ENCODE measurements around the gene ACOT11.

Gene ACOT11

DNA sequence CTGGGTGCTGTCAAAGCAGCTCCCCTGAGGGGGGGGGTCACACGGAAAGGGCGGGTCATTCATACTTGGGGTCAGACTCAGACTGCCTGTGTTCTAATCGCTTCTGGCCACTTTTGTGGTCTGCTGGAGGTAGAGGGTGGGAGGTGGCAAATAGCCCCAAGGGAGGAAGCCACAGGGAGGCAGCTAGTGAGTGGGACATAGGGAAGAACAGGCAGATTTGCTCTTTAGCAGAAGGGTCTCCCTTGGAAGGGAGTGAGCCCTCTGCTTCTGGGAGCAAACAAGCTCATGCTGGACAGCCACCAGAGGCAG lies 24.5 kb downstream of the ACOT11 start:
- Histone ChIP-seq H3K36me3 (ENCODE audit: control insufficient read depth, insufficient read depth, low read length) (no peaks in the 10 kb centered on the region), H3K4me1 (ENCODE audit: control insufficient read depth, insufficient read depth, low read length) (no peaks in the 10 kb centered on the region), H3K9ac (ENCODE audit: low read length) (no peak overlapping the region), H3K27me3 (ENCODE audit: control insufficient read depth, insufficient read depth, low read length) (no peaks in the 10 kb centered on the region), H3K27ac (ENCODE audit: low read depth, low read length) (no peak overlapping the region), H3K4me3 (ENCODE audit: low read length) (no peak overlapping the region)

GRCh38 chr1:54574158-54574778 lies 26.2 kb downstream of the ACOT11 start:
- H3K27me3 ChIP-seq (ENCODE audit: control insufficient read depth, insufficient read depth, low read length): no peaks in the 10 kb centered on the region
- H3K9ac ChIP-seq (ENCODE audit: low read length): no peak overlapping the region
- no peak overlapping the region for H3K4me3 ChIP-seq (ENCODE audit: low read length)
- H3K36me3 ChIP-seq (ENCODE audit: control insufficient read depth, insufficient read depth, low read length): no peaks in the 10 kb centered on the region
- no peak overlapping the region for H3K27ac ChIP-seq (ENCODE audit: low read depth, low read length)
- peaks cover 5% of the 10 kb centered on the region for H3K4me1 ChIP-seq (ENCODE audit: control insufficient read depth, insufficient read depth, low read length)

- peaks cover 7% of the 10 kb centered on the region for H3K4me1 ChIP-seq (ENCODE audit: control insufficient read depth, insufficient read depth, low read length)
- no peaks in the 10 kb centered on the region for H3K27me3 ChIP-seq (ENCODE audit: control insufficient read depth, insufficient read depth, low read length)
- H3K36me3 ChIP-seq (ENCODE audit: control insufficient read depth, insufficient read depth, low read length): no peaks in the 10 kb centered on the region
- H3K27ac ChIP-seq (ENCODE audit: low read depth, low read length): no peak overlapping the region
- no peak overlapping the region for H3K4me3 ChIP-seq (ENCODE audit: low read length)
- no peak overlapping the region for H3K9ac ChIP-seq (ENCODE audit: low read length)
Observed at GRCh38 chr1:54575161-54575560, 27.1 kb downstream of the ACOT11 start.

GRCh38 chr1:54575605-54576290 lies 27.7 kb downstream of the ACOT11 start:
- H3K9ac ChIP-seq (ENCODE audit: low read length): no peak overlapping the region
- no peaks in the 10 kb centered on the region for H3K36me3 ChIP-seq (ENCODE audit: control insufficient read depth, insufficient read depth, low read length)
- peaks cover 11% of the 10 kb centered on the region for H3K4me1 ChIP-seq (ENCODE audit: control insufficient read depth, insufficient read depth, low read length)
- H3K4me3 ChIP-seq (ENCODE audit: low read length): no peak overlapping the region
- H3K27me3 ChIP-seq (ENCODE audit: control insufficient read depth, insufficient read depth, low read length): no peaks in the 10 kb centered on the region
- no peak overlapping the region for H3K27ac ChIP-seq (ENCODE audit: low read depth, low read length)

GRCh38 chr1:54577612-54578011 lies 29.6 kb downstream of the ACOT11 start:
- Histone ChIP-seq H3K36me3 (ENCODE audit: control insufficient read depth, insufficient read depth, low read length) (no peaks in the 10 kb centered on the region), H3K4me3 (ENCODE audit: low read length) (no peak overlapping the region), H3K4me1 (ENCODE audit: control insufficient read depth, insufficient read depth, low read length) (peaks cover 24% of the 10 kb centered on the region), H3K27ac (ENCODE audit: low read depth, low read length) (peak overlapping the region; percentile 65), H3K9ac (ENCODE audit: low read length) (no peak overlapping the region), H3K27me3 (ENCODE audit: control insufficient read depth, insufficient read depth, low read length) (no peaks in the 10 kb centered on the region)

GRCh38 chr1:54579337-54579781 lies 31.3 kb downstream of the ACOT11 start:
- Histone ChIP-seq H3K27ac (ENCODE audit: low read depth, low read length) (peak overlapping the region; percentile 45), H3K9ac (ENCODE audit: low read length) (no peak overlapping the region), H3K27me3 (ENCODE audit: control insufficient read depth, insufficient read depth, low read length) (no peaks in the 10 kb centered on the region), H3K4me3 (ENCODE audit: low read length) (no peak overlapping the region), H3K4me1 (ENCODE audit: control insufficient read depth, insufficient read depth, low read length) (peaks cover 24% of the 10 kb centered on the region), H3K36me3 (ENCODE audit: control insufficient read depth, insufficient read depth, low read length) (no peaks in the 10 kb centered on the region)

DNA sequence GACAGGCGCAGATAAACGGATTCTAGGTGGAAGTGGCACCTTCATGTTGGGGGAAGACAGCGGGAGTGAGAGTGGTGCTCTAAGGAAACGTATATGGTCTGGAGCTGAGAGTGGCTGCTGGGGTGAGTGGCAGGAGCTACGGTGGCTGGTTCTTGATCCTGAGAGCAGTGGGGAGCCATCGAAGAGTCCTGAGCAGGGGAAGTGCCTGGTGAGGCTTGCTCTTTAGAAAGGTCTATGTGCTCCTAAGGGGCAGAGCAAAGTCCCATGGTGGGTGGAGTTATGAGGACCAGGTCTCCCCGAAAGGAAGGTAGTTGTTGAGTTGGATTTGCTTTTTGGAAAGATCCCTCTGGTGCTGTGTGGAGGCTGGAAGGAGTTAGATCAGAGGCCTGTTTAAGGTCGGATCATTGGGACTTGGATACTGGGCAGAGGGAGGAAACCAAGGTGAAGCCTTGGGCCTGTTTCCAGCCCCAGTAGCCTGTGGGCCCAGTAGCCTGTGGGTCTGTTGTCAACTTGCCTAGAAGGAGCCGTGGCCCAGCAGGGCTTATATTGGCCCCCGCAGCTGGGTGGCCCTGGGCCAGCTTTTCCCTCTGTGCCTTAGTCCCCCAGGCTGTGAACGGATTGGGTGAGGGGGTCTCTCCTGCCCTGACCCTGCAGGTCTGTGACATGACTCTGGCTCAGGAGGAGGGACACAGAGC lies 33.0 kb downstream of the ACOT11 start:
- Histone ChIP-seq H3K4me1 (ENCODE audit: control insufficient read depth, insufficient read depth, low read length) (peaks cover 24% of the 10 kb centered on the region), H3K36me3 (ENCODE audit: control insufficient read depth, insufficient read depth, low read length) (peaks cover under 1% of the 10 kb centered on the region), H3K9ac (ENCODE audit: low read length) (no peak overlapping the region), H3K27me3 (ENCODE audit: control insufficient read depth, insufficient read depth, low read length) (no peaks in the 10 kb centered on the region), H3K27ac (ENCODE audit: low read depth, low read length) (peak overlapping the region; percentile 91), H3K4me3 (ENCODE audit: low read length) (no peak overlapping the region)

- peaks cover 24% of the 10 kb centered on the region for H3K4me1 ChIP-seq (ENCODE audit: control insufficient read depth, insufficient read depth, low read length)
- H3K9ac ChIP-seq (ENCODE audit: low read length): no peak overlapping the region
- H3K36me3 ChIP-seq (ENCODE audit: control insufficient read depth, insufficient read depth, low read length): peaks cover 2% of the 10 kb centered on the region
- H3K4me3 ChIP-seq (ENCODE audit: low read length): no peak overlapping the region
- H3K27ac ChIP-seq (ENCODE audit: low read depth, low read length): peak overlapping the region; percentile 91
- H3K27me3 ChIP-seq (ENCODE audit: control insufficient read depth, insufficient read depth, low read length): no peaks in the 10 kb centered on the region
Observed at GRCh38 chr1:54581621-54582035, 33.6 kb downstream of the ACOT11 start.

DNA sequence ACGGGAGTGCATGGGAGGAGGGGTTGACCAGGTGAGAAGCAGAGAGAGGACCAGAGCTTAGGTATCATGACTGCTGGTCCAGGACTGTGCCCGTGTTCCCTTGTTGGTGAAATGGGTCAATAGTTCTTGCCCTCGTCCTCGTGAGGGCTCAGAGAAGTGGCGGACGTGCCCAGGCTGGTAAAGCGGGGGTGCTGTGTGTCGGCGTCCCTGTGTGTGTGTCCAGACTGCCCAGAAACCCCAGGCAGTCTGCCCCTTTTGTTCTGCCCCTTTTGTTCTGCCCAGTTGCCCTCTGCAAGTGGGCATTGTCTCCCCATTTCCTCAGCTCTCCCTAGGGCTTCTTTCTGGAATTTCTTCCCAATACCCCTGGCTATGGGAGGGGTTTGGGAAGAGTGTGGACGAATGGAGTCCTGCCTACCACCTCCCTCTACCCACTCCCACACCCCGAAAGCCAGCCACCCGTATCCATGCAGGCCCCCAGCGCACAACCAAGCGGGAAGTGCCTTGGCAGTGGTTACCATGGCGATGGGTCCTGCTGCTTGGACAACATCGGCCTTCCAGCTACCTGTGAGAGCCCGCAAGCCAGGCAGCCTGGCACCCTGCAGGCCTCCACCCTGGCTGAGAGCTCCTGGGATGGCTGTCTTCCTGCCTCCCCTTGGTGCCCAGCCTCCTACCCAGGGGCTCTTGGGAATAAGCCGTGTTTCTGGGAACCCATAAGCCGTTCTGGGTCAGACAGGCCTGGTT lies 34.7 kb downstream of the ACOT11 start:
- H3K27ac ChIP-seq (ENCODE audit: low read depth, low read length): peak overlapping the region; percentile 91
- no peaks in the 10 kb centered on the region for H3K27me3 ChIP-seq (ENCODE audit: control insufficient read depth, insufficient read depth, low read length)
- peaks cover 2% of the 10 kb centered on the region for H3K36me3 ChIP-seq (ENCODE audit: control insufficient read depth, insufficient read depth, low read length)
- no peak overlapping the region for H3K9ac ChIP-seq (ENCODE audit: low read length)
- peaks cover 23% of the 10 kb centered on the region for H3K4me1 ChIP-seq (ENCODE audit: control insufficient read depth, insufficient read depth, low read length)
- no peak overlapping the region for H3K4me3 ChIP-seq (ENCODE audit: low read length)

GRCh38 chr1:54583307-54583686 lies 35.3 kb downstream of the ACOT11 start:
- H3K27ac ChIP-seq (ENCODE audit: low read depth, low read length): no peak overlapping the region

GRCh38 chr1:54583871-54584270 lies 35.8 kb downstream of the ACOT11 start:
- no peaks in the 10 kb centered on the region for H3K27me3 ChIP-seq (ENCODE audit: control insufficient read depth, insufficient read depth, low read length)

More at GRCh38 chr1:54583307-54583686, 35.3 kb downstream of the ACOT11 start:
- H3K27me3 ChIP-seq (ENCODE audit: control insufficient read depth, insufficient read depth, low read length): no peaks in the 10 kb centered on the region
- peaks cover 18% of the 10 kb centered on the region for H3K4me1 ChIP-seq (ENCODE audit: control insufficient read depth, insufficient read depth, low read length)
- H3K9ac ChIP-seq (ENCODE audit: low read length): no peak overlapping the region
- peaks cover 2% of the 10 kb centered on the region for H3K36me3 ChIP-seq (ENCODE audit: control insufficient read depth, insufficient read depth, low read length)
- H3K4me3 ChIP-seq (ENCODE audit: low read length): no peak overlapping the region

GRCh38 chr1:54584575-54584974 lies 36.5 kb downstream of the ACOT11 start:
- Histone ChIP-seq H3K4me3 (ENCODE audit: low read length) (no peak overlapping the region), H3K9ac (ENCODE audit: low read length) (no peak overlapping the region), H3K27ac (ENCODE audit: low read depth, low read length) (no peak overlapping the region), H3K36me3 (ENCODE audit: control insufficient read depth, insufficient read depth, low read length) (peaks cover 2% of the 10 kb centered on the region), H3K4me1 (ENCODE audit: control insufficient read depth, insufficient read depth, low read length) (peaks cover 18% of the 10 kb centered on the region), H3K27me3 (ENCODE audit: control insufficient read depth, insufficient read depth, low read length) (no peaks in the 10 kb centered on the region)

More at GRCh38 chr1:54583871-54584270, 35.8 kb downstream of the ACOT11 start:
- Histone ChIP-seq H3K4me3 (ENCODE audit: low read length) (no peak overlapping the region), H3K27ac (ENCODE audit: low read depth, low read length) (no peak overlapping the region), H3K4me1 (ENCODE audit: control insufficient read depth, insufficient read depth, low read length) (peaks cover 18% of the 10 kb centered on the region), H3K9ac (ENCODE audit: low read length) (no peak overlapping the region), H3K36me3 (ENCODE audit: control insufficient read depth, insufficient read depth, low read length) (peaks cover 2% of the 10 kb centered on the region)
